Measurements from ENCODE around the gene SLC27A3. TPM values are rescaled to one million over a fixed set of nuclear protein-coding genes. Genes with fewer than 3 reads are reported as not detected.

Gene SLC27A3
- total and polyA plus RNA-seq, 2 donors (not counting 3 experiments of a cell fraction or from before 2014, with no cell fraction given), result 26.6 to 34.3 TPM

DNA sequence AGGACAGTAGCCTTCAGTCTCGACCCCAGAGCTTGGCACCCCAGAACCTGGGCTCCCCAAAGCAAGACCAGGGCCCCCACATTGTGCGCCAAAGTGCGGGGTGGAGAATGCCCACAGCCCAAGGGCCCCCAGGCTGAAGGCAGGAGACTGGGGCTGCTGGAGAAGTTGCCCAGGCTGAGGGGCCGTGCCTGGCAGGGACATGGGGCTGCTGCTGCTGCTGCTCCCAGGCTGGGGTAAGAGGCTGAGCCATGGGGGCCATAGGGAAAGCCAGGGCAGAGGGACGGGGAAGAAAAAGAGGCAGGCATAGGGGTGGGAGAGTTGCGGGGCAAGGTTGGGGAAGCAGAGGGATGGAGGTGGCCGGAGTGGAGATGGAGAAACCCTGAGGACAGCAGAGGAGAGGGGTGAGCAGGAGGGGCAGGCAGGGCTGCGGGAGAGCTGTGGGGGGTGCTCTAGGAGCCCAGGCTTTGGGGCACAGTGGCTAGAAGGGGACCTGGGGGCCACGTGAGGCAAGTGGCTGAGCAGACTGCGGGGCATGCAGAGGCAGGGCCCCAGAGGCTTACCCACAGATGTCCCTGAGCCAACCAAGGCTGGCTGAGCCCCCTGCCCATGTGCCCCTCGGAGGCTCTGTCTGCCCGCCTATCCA, 18.9 kb downstream of the SLC27A3 start:
- intact Hi-C loops (cut with micrococcal nuclease), result no loop called here
- DNase-seq (ENCODE audit: low read depth, low spot score), result no peak
- Histone ChIP-seq H3K4me3 (replicated peaks in 1 of 3; ENCODE audit: insufficient read depth in 1 of 3, low read depth in 1 of 3, low read length in 3 of 3) (no peak overlapping the region), H3K36me3 (ENCODE audit: control insufficient read depth in 2 of 2, extremely low read depth in 1 of 2, insufficient read depth in 2 of 2, low read length in 2 of 2) (no peaks in the 10 kb centered on the region), H3K27me3 (ENCODE audit: control insufficient read depth in 2 of 2, insufficient read depth in 2 of 2, low read length in 2 of 2) (no peaks in the 10 kb centered on the region), H4K20me1 (replicated peaks; ENCODE audit: control insufficient read depth, extremely low read depth, insufficient read depth, low read length) (no peaks in the 10 kb centered on the region), H2AFZ (ENCODE audit: low read depth, low read length) (no peak overlapping the region), H3K79me2 (ENCODE audit: control insufficient read depth, insufficient read depth, low read length) (no peaks in the 10 kb centered on the region), H3K9ac (replicated peaks; ENCODE audit: extremely low read depth, insufficient read depth, low read length) (no peak overlapping the region), H3K4me2 (ENCODE audit: insufficient read depth, low read length) (no peak overlapping the region), H3K4me1 (ENCODE audit: control insufficient read depth, extremely low read depth, insufficient read depth, low read length) (peaks cover 14% of the 10 kb centered on the region), H3K9me3 (replicated peaks; ENCODE audit: control insufficient read depth, insufficient read depth, low read length) (no peaks in the 10 kb centered on the region), H3K9me1 (replicated peaks; ENCODE audit: control insufficient read depth, extremely low read depth, insufficient read depth, low read length) (no peaks in the 10 kb centered on the region), H3K27ac (ENCODE audit: insufficient read depth, low read depth, low read length) (no peak overlapping the region)
- TF ChIP-seq POLR2AphosphoS5 (IDR thresholded peaks at IDR 0.05; ENCODE audit: insufficient read depth, low read depth, low read length) (no peak), FOS (IDR thresholded peaks at IDR 0.05; ENCODE audit: borderline replicate concordance, insufficient read depth, low read length) (no peak), POLR2A (IDR thresholded peaks at IDR 0.05; ENCODE audit: low read depth, low read length) (no peak), GATA2 (IDR thresholded peaks at IDR 0.05; ENCODE audit: insufficient read depth, insufficient read length, low read depth, low read length) (no peak), MYC (IDR thresholded peaks at IDR 0.05; ENCODE audit: low read depth, low read length) (no peak), EZH2 (IDR thresholded peaks at IDR 0.05; ENCODE audit: borderline replicate concordance, low read depth, low read length, severe bottlenecking) (no peak), JUN (IDR thresholded peaks at IDR 0.05; ENCODE audit: borderline replicate concordance, insufficient read depth, insufficient read length, low read depth) (no peak)
- TF ChIP-seq, protein P1, sequence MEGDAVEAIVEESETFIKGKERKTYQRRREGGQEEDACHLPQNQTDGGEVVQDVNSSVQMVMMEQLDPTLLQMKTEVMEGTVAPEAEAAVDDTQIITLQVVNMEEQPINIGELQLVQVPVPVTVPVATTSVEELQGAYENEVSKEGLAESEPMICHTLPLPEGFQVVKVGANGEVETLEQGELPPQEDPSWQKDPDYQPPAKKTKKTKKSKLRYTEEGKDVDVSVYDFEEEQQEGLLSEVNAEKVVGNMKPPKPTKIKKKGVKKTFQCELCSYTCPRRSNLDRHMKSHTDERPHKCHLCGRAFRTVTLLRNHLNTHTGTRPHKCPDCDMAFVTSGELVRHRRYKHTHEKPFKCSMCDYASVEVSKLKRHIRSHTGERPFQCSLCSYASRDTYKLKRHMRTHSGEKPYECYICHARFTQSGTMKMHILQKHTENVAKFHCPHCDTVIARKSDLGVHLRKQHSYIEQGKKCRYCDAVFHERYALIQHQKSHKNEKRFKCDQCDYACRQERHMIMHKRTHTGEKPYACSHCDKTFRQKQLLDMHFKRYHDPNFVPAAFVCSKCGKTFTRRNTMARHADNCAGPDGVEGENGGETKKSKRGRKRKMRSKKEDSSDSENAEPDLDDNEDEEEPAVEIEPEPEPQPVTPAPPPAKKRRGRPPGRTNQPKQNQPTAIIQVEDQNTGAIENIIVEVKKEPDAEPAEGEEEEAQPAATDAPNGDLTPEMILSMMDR (IDR thresholded peaks at IDR 0.05; ENCODE audit: extremely low read depth in 1 of 2, insufficient read depth in 1 of 2, low read depth in 1 of 2, low read length in 2 of 2), result no peak
- TF ChIP-seq, protein P2, sequence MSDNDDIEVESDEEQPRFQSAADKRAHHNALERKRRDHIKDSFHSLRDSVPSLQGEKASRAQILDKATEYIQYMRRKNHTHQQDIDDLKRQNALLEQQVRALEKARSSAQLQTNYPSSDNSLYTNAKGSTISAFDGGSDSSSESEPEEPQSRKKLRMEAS (IDR thresholded peaks at IDR 0.05; ENCODE audit: insufficient read depth, insufficient read length), result no peak
- ChIA-PET CTCF (interaction anchor here (1.2 to 1.3 kb wide), 2 partner anchors 42 to 116 kb away, joined by 3 read pairs; partner anchors contain the start of gene NPR1), POLR2A (no interaction called here)
- no peak for FAIRE-seq
- dilution Hi-C loops (cut with MboI; ENCODE audit: extremely low pct_ligation_motif_present, low sequenced_read_pairs), result no loop called here
- no TSS peak for BruUV-seq (replicated peaks)
